Activated CD4-positive, alpha-beta T cell treated with anti-CD3 and anti-CD28 coated beads for 36 hours (primary cell): Measurements from ENCODE around the gene B9D1. TPM values are rescaled to one million over a fixed set of nuclear protein-coding genes. Genes with fewer than 3 reads are reported as not detected.
A peak's percentile ranks its signal among the peaks of the same experiment; 100 is the strongest.

Source experiments
- ATAC-seq: fragments of 200-7000 bp; cut with Tn5 transposase; one replicate; pipeline ENCODE4 v1.10.0; 2021; ENCODE audit warnings: mild to moderate bottlenecking, moderate library complexity
- CTCF ChIA-PET: fragments of 350-600 bp; sonication (Branson Sonifier 250); formaldehyde crosslinking; loops from one replicate; lab custom pipeline; 2021; ENCODE audit warnings: antibody characterized with exemption; lab: Charles Lee
- POLR2A ChIA-PET: fragments of 350-600 bp; sonication (Branson Sonifier 250); formaldehyde crosslinking; loops from one replicate; lab custom pipeline; 2021; ENCODE audit warnings: antibody characterized with exemption, inconsistent platforms; lab: Charles Lee
- DNase-seq: peaks from one replicate; pipeline ENCODE4 v3.0.0-alpha.2; 2020
- H3K27ac Mint-ChIP-seq: one replicate; pipeline ENCODE4 v1.8.0; 2021; ENCODE audit warnings: mixed read lengths
- H3K27me3 Mint-ChIP-seq: one replicate; pipeline ENCODE4 v1.8.0; 2021; ENCODE audit warnings: mixed read lengths
- H3K36me3 Mint-ChIP-seq: one replicate; pipeline ENCODE4 v1.8.0; 2021; ENCODE audit warnings: low read depth, mixed read lengths
- H3K4me1 Mint-ChIP-seq: one replicate; pipeline ENCODE4 v1.8.0; 2021; ENCODE audit warnings: mixed read lengths
- H3K4me3 Mint-ChIP-seq: one replicate; pipeline ENCODE4 v1.8.0; 2021; ENCODE audit warnings: mild to moderate bottlenecking, moderate library complexity, mixed read lengths
- H3K9me3 Mint-ChIP-seq: one replicate; pipeline ENCODE4 v1.8.0; 2021; ENCODE audit warnings: low read depth, mixed read lengths
- intact Hi-C, 2 experiments: fragments of 100-400 bp; cut with DNase I in 1 of 2; cut with micrococcal nuclease in 1 of 2; formaldehyde crosslinking; loops; one replicate each; pipeline versions ENCODE4 v1.14.2 to v1.15.1; 2022 to 2024; cut with DNase I, micrococcal nuclease
- total RNA-seq, 2 experiments: library from RNA; stranded (reverse); gene quantifications; one replicate each; pipeline ENCODE4 v1.2.3, GENCODE V29; 2021

The B9D1 gene
- total RNA-seq, 2 experiments from 2014 or later: 7.4 to 7.8 TPM

DNA sequence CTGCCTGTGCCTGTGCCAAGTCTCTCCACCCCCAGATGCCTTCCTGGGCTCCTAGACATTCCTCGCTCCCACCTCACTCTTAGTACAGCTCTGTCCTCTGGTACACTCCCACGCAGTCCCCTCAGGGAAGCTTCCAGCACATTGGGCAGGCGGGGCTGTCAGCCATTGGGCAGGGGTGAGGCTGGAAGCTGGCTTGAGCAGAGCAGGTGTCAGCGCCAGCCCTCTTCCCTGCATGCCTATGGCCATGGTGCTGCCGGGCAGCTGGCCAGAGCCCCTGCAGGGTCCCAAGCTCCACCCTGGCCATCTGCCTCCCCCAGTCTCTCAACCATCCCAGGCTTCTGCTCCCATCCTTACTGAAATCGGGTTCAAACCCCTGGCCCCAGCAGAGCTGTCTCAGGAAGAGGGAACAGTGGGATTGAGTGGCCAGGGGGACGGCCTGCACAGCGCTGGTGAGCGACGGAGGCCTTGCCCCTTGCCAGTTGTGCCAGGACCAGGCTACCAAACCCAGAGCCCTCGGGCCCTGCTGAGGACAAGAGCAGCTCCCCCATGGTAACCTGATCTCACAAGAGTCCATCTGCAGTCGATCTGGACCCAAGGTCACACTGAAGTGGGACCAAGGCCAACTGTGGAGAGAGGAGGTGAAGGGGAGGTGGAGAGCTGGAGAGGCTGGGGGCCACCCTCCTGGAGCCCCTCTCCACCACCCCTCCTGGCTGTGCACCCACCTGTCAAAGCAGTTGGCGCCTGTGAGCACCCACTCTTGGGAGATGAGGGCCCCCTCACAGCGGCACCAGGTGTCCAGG lies 2.4 kb upstream of the B9D1 start:
- no peaks in the 10 kb centered on the region for H3K9me3 Mint-ChIP-seq
- H3K4me1 Mint-ChIP-seq: peaks cover 17% of the 10 kb centered on the region
- H3K4me3 Mint-ChIP-seq: no peak overlapping the region
- ChIA-PET CTCF (interaction anchor here (0.5 to 2.3 kb wide), 5 partner anchors 13 to 120 kb away, joined by 3 to 18 read pairs (median 5); partner anchors contain the start of gene MAPK7), POLR2A (interaction anchor here (1.2 kb wide), 1 partner anchor 13 kb away, joined by 3 read pairs; the partner anchor contains the start of gene MAPK7)
- H3K36me3 Mint-ChIP-seq: no peaks in the 10 kb centered on the region
- H3K27ac Mint-ChIP-seq: no peak overlapping the region
- no peak for DNase-seq
- peaks cover 2% of the 10 kb centered on the region for H3K27me3 Mint-ChIP-seq
- intact Hi-C loops: loop anchor here in 1 of 2 experiments (5.0 kb wide), 1 partner anchor 397 kb away; no protein-coding TSS in a partner anchor
- no peak for ATAC-seq

DNA sequence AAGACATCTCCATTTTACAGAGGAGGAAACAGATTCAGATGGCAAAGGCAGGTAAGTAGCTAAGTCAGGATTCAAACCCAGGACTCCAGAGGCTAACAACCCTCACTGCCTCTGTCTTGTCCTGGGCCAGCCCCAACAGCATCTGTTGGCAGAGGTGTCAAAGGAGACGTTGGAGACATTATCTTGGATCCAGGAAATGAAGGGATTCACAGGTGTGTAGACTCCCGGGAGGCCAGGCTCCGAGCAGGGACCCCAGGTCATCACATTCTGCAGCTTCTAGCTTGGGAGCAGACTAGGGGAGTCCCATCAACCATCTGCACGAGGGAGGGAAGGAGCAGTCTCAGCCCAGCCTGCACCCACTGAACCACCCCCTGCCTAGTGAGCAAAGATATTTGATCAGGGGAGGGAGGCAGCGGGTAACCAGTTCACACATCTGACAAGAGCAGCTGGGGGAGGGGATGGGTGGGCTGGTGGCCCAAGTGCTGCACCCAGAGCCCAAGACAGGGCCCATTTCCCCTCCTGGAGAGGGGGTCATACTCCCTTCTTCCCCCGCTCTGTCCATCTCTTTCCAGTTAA lies 1.0 kb upstream of the B9D1 start:
- ATAC-seq (no peak), DNase-seq (no peak)
- H3K27ac Mint-ChIP-seq: no peak overlapping the region
- H3K36me3 Mint-ChIP-seq: no peaks in the 10 kb centered on the region
- POLR2A ChIA-PET: interaction anchor here (0.7 to 1.9 kb wide), 2 partner anchors 14 to 83 kb away, joined by 3 to 21 read pairs; partner anchors contain the start of gene MAPK7
- intact Hi-C loops: loop anchor here (1.0 to 5.0 kb wide), 4 partner anchors 84 to 403 kb away; no protein-coding TSS in a partner anchor
- peaks cover 4% of the 10 kb centered on the region for H3K27me3 Mint-ChIP-seq
- peaks cover 6% of the 10 kb centered on the region for H3K4me1 Mint-ChIP-seq
- H3K9me3 Mint-ChIP-seq: no peaks in the 10 kb centered on the region
- CTCF ChIA-PET: interaction anchor here (0.7 to 2.4 kb wide), 29 partner anchors 9 to 403 kb away, joined by 3 to 60 read pairs (median 5); partner anchors contain the start of gene MAPK7
- H3K4me3 Mint-ChIP-seq: no peak overlapping the region

DNA sequence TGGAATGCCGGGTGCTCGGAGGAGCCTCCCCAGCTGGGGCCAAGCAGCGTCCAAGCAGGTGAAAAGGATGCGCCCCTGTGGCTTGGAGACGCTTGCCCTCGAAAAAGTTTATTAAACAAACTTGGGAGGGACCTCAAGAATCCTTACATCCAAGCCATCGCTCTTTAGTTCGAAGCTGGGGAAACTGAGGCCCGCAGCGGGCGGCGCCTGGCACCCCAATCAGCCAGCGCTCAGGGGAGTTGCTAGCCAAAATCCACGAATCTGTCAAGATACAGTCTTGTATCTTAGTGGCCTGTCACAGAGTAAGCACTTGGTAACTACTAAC lies 553 bp upstream of the B9D1 start:
- H3K4me3 Mint-ChIP-seq: peak overlapping the region; percentile 74
- CTCF ChIA-PET: interaction anchor here (0.6 to 2.4 kb wide), 32 partner anchors 9 to 403 kb away, joined by 3 to 60 read pairs (median 5); partner anchors contain the start of gene MAPK7
- no peak overlapping the region for H3K27ac Mint-ChIP-seq

DNA sequence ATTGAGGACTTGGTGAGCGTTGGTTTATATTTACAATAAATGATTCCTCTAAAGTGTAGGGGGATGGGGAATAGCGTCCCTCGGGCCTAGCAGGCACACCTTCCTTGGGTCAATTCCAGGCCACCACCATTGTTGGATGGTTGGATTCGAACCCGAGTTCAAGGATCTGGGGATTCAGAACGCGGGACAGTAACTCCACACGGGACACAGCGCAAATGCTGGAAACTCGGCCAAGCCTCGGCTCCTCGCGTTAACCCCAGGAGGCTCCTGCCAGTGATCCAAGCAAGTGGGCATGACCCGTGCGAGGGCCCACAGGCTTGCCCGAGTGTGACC lies 613 bp downstream of the B9D1 start:
- ChIA-PET POLR2A (interaction anchor here (1.9 kb wide), 1 partner anchor 16 kb away, joined by 21 read pairs; the partner anchor contains the start of gene MAPK7), CTCF (interaction anchor here (0.9 to 2.4 kb wide), 9 partner anchors 16 to 405 kb away, joined by 3 to 60 read pairs (median 6); partner anchors contain the start of gene MAPK7)
- no peaks in the 10 kb centered on the region for H3K9me3 Mint-ChIP-seq
- ATAC-seq (no peak), DNase-seq (no peak)
- H3K4me3 Mint-ChIP-seq: peak overlapping the region; percentile 74
- peaks cover 4% of the 10 kb centered on the region for H3K27me3 Mint-ChIP-seq
- peaks cover 2% of the 10 kb centered on the region for H3K36me3 Mint-ChIP-seq
- no peak overlapping the region for H3K27ac Mint-ChIP-seq
- peaks cover 6% of the 10 kb centered on the region for H3K4me1 Mint-ChIP-seq
- intact Hi-C loops: loop anchor here (1.0 to 5.0 kb wide), 5 partner anchors 16 to 405 kb away; partner anchors contain the start of genes MAPK7 (in 2 of the 2) and ALDH3A2 (in 1 of the 2)

More for the DNA sequence above, 553 bp upstream of the B9D1 start:
- ATAC-seq (no peak), DNase-seq (no peak)
- no peaks in the 10 kb centered on the region for H3K9me3 Mint-ChIP-seq
- intact Hi-C loops: loop anchor here (1.0 to 5.0 kb wide), 4 partner anchors 84 to 404 kb away; no protein-coding TSS in a partner anchor
- POLR2A ChIA-PET: interaction anchor here (0.7 to 1.9 kb wide), 2 partner anchors 15 to 84 kb away, joined by 3 to 21 read pairs; partner anchors contain the start of gene MAPK7
- H3K36me3 Mint-ChIP-seq: no peaks in the 10 kb centered on the region
- peaks cover 4% of the 10 kb centered on the region for H3K27me3 Mint-ChIP-seq
- H3K4me1 Mint-ChIP-seq: peaks cover 6% of the 10 kb centered on the region

DNA sequence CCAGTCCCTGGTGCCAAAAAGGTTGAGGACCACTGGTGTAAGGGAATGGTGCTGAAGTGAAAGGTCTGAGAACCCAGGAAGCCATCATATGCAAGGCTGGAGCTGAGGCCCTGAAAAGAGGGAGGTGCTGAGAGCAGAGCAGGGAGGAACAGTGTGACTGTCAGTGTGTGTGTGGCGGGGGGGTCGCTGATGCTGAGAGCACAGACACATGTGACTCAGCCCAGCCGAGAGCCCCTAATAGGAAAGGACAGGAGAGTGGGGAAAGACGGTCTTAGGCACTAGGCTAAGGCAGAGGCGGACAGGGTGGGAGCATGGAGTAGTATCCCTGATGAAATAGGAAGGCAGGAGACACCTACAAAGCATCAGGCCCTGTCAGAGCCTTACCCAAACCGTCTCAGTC lies 1.2 kb downstream of the B9D1 start:
- CTCF ChIA-PET: interaction anchor here (1.6 to 2.3 kb wide), 2 partner anchors 17 kb away, joined by 6 to 60 read pairs; partner anchors contain the start of gene MAPK7
- no peak for ATAC-seq
- H3K36me3 Mint-ChIP-seq: peaks cover 2% of the 10 kb centered on the region
- H3K27ac Mint-ChIP-seq: no peak overlapping the region
- peaks cover 6% of the 10 kb centered on the region for H3K4me1 Mint-ChIP-seq
- intact Hi-C loops: loop anchor here in 1 of 2 experiments (5.0 kb wide), 1 partner anchor 401 kb away; no protein-coding TSS in a partner anchor
- H3K4me3 Mint-ChIP-seq: peak overlapping the region; percentile 44
- H3K9me3 Mint-ChIP-seq: no peaks in the 10 kb centered on the region
- POLR2A ChIA-PET: no interaction called here
- peaks cover 4% of the 10 kb centered on the region for H3K27me3 Mint-ChIP-seq
- no peak for DNase-seq

DNA sequence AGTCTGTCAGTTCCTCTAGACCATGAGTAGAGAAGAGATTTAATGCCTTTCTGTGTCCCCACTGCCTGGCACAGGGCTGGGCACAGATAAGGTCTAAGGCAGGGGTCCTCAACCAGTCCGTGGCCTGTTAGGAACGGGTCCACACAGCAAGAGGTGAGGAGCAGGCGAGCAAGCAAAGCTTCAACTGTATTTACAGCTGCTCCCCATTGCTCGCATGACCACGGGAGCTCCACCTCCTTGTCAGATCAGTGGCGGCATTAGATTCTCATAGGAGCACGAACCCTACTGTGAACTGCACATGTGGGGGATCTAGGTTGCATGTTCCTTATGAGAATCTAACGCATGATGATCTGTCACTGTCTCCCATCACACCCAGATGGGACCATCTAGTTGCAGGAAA lies 1.8 kb downstream of the B9D1 start:
- CTCF ChIA-PET: interaction anchor here (0.7 to 1.6 kb wide), 2 partner anchors 17 to 69 kb away, joined by 3 to 6 read pairs; partner anchors contain the start of gene MAPK7
- POLR2A ChIA-PET: interaction anchor here (1.1 kb wide), 1 partner anchor 17 kb away, joined by 5 read pairs; the partner anchor contains the start of gene MAPK7

DNA sequence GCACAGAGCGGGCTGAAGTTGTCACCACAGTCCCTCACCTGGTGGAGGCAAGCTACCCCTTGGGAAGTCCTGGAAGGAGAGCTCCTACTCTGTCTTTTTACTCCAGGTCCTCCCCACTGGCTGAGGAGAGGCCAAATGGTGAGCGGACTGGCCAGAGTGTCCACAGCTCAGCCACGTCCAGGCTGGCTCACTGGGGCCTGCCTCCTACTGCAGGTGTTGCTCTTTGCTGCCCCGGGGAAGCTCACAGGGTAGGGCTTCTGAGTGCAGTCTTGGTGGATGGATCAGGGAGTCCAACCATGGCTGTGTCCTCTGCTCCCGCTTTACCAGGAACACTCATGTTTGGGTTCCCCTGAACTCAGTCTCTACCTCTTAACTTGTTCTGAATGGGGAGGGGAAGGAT lies 2.7 kb downstream of the B9D1 start:
- intact Hi-C loops: loop anchor here in 1 of 2 experiments (5.0 kb wide), 1 partner anchor 402 kb away; no protein-coding TSS in a partner anchor
- no peaks in the 10 kb centered on the region for H3K9me3 Mint-ChIP-seq
- DNase-seq: no peak
- H3K4me3 Mint-ChIP-seq: no peak overlapping the region
- no peak for ATAC-seq
- ChIA-PET CTCF (interaction anchor here (0.7 to 1.6 kb wide), 3 partner anchors 18 to 306 kb away, joined by 3 to 6 read pairs (median 3); partner anchors contain the start of gene MAPK7), POLR2A (interaction anchor here (1.1 kb wide), 1 partner anchor 18 kb away, joined by 5 read pairs; the partner anchor contains the start of gene MAPK7)
- peaks cover 5% of the 10 kb centered on the region for H3K27me3 Mint-ChIP-seq
- peaks cover 2% of the 10 kb centered on the region for H3K36me3 Mint-ChIP-seq
- H3K27ac Mint-ChIP-seq: no peak overlapping the region
- H3K4me1 Mint-ChIP-seq: peaks cover 6% of the 10 kb centered on the region

More for the DNA sequence above, 1.8 kb downstream of the B9D1 start:
- no peaks in the 10 kb centered on the region for H3K9me3 Mint-ChIP-seq
- peaks cover 2% of the 10 kb centered on the region for H3K36me3 Mint-ChIP-seq
- H3K27me3 Mint-ChIP-seq: peaks cover 4% of the 10 kb centered on the region
- peaks cover 6% of the 10 kb centered on the region for H3K4me1 Mint-ChIP-seq
- no peak overlapping the region for H3K27ac Mint-ChIP-seq
- DNase-seq (no peak), ATAC-seq (no peak)
- no peak overlapping the region for H3K4me3 Mint-ChIP-seq
- intact Hi-C loops: loop anchor here in 1 of 2 experiments (5.0 kb wide), 1 partner anchor 402 kb away; no protein-coding TSS in a partner anchor

DNA sequence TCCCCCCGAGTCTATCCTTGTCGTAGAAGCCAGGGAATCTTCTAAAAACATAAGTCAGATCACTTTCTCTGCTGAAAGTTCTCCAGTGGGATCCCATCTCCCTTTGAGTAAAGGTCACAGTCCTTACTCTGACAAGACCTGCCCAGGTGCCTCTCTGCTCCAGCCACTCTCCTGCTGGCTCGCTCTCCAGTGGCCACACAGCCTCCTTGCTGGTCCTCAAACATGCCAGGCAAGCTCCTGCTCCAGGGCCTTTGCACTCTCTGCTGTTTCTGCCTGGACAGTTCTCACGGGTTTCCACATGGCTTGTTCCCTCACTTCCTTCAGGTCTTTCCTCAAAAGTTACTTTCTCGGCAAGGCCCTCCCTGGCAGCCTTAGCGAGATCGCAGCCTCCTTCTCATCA lies 3.4 kb downstream of the B9D1 start:
- intact Hi-C loops: no loop called here
- DNase-seq (no peak), ATAC-seq (no peak)
- Mint-ChIP-seq H3K36me3 (peaks cover 2% of the 10 kb centered on the region), H3K27me3 (peaks cover 8% of the 10 kb centered on the region), H3K27ac (no peak overlapping the region), H3K4me3 (no peak overlapping the region), H3K9me3 (no peaks in the 10 kb centered on the region), H3K4me1 (peaks cover 6% of the 10 kb centered on the region)
- CTCF ChIA-PET: no interaction called here
- POLR2A ChIA-PET: no interaction called here

DNA sequence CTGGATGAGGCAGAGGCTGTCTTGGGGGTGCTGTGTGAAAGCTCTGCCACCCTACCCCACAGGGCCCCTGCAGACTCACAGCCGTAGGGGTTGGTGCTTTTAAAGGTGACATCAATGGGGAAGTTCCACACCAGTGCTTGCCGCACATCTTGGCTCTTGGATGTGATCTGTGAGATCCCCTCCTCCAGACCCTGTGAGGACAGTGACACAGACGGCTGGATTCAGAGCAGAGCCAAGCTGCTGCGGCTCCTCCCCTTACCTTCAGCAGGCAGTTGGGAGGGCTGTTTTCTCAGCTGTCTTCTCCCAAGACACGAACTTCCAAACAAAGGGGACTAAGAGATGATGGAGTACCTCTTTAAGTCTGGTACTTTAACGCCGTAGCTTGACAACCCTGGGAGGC lies 4.8 kb downstream of the B9D1 start:
- Mint-ChIP-seq H3K9me3 (no peaks in the 10 kb centered on the region), H3K27ac (no peak overlapping the region), H3K27me3 (peaks cover 10% of the 10 kb centered on the region), H3K36me3 (peaks cover 2% of the 10 kb centered on the region), H3K4me1 (peaks cover 6% of the 10 kb centered on the region), H3K4me3 (no peak overlapping the region)
- ATAC-seq (no peak), DNase-seq (no peak)
- ChIA-PET CTCF (interaction anchor here (1.2 kb wide), 1 partner anchor 20 kb away, joined by 4 read pairs; the partner anchor contains the start of gene MAPK7), POLR2A (no interaction called here)
- intact Hi-C loops: no loop called here

DNA sequence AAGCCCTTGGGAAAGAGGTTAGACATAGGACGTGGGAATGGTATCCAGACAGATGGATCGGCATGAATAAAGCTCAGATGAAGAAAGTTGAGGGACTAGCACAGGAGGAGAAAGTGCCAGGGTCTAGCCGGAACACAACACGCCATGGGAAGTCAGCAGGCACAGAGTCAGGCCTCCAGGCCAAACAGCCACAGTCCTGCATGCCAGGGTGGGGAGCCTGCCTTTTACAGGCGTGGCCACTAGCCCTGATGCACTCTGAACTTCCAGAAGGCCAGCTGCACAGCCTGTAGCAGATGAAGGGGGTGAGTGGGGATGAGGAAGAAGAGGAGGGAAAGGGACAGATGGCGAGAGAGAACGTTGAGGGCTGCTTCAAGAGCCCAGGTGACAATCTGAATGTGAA lies 5.2 kb downstream of the B9D1 start:
- no peak for DNase-seq
- Mint-ChIP-seq H3K4me3 (no peak overlapping the region), H3K4me1 (peaks cover 6% of the 10 kb centered on the region), H3K27me3 (peaks cover 10% of the 10 kb centered on the region), H3K27ac (no peak overlapping the region), H3K9me3 (no peaks in the 10 kb centered on the region), H3K36me3 (peaks cover 2% of the 10 kb centered on the region)
- intact Hi-C loops: no loop called here
- ChIA-PET CTCF (interaction anchor here (1.2 kb wide), 1 partner anchor 20 kb away, joined by 4 read pairs; the partner anchor contains the start of gene MAPK7), POLR2A (no interaction called here)
- ATAC-seq: no peak
